Measurements from ENCODE around the gene SMLR1.

DNA sequence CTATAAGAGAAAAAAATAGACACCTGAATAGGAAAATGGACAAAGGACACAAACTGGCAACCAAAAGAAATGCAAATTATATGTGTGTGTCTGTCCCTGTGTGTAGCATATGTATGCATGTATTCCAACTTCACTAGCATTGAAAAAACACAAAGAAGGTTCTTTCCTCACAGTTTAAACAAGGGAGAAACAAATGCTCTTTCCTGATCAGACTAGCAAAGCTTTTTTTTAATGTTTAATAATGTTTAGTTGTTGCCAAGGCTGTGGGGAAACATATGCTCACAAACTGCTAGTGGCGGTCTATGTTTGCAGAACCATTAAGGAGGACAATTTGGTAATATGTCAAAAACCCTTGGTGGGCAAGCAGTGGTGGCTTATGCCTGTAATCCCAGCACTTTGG lies 22.4 kb downstream of the SMLR1 start:
- TF ChIP-seq, protein P1, sequence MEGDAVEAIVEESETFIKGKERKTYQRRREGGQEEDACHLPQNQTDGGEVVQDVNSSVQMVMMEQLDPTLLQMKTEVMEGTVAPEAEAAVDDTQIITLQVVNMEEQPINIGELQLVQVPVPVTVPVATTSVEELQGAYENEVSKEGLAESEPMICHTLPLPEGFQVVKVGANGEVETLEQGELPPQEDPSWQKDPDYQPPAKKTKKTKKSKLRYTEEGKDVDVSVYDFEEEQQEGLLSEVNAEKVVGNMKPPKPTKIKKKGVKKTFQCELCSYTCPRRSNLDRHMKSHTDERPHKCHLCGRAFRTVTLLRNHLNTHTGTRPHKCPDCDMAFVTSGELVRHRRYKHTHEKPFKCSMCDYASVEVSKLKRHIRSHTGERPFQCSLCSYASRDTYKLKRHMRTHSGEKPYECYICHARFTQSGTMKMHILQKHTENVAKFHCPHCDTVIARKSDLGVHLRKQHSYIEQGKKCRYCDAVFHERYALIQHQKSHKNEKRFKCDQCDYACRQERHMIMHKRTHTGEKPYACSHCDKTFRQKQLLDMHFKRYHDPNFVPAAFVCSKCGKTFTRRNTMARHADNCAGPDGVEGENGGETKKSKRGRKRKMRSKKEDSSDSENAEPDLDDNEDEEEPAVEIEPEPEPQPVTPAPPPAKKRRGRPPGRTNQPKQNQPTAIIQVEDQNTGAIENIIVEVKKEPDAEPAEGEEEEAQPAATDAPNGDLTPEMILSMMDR (conservative IDR thresholded peaks at IDR 0.05; ENCODE audit: low read length), result no peak
- TF ChIP-seq EZH2phosphoT487 (IDR thresholded peaks at IDR 0.05; ENCODE audit: borderline replicate concordance, low read depth, low read length), result no peak

Data from OCI-LY7 (cell line).